NCI-H128 (cell line): ENCODE measurements around the gene GPT2.

Experiments used
- DNase-seq: peaks from one replicate; lab custom pipeline; 2025; ENCODE audit not compliant: unreplicated experiment; lab: John Stamatoyannopoulos, UW

Gene GPT2

DNA sequence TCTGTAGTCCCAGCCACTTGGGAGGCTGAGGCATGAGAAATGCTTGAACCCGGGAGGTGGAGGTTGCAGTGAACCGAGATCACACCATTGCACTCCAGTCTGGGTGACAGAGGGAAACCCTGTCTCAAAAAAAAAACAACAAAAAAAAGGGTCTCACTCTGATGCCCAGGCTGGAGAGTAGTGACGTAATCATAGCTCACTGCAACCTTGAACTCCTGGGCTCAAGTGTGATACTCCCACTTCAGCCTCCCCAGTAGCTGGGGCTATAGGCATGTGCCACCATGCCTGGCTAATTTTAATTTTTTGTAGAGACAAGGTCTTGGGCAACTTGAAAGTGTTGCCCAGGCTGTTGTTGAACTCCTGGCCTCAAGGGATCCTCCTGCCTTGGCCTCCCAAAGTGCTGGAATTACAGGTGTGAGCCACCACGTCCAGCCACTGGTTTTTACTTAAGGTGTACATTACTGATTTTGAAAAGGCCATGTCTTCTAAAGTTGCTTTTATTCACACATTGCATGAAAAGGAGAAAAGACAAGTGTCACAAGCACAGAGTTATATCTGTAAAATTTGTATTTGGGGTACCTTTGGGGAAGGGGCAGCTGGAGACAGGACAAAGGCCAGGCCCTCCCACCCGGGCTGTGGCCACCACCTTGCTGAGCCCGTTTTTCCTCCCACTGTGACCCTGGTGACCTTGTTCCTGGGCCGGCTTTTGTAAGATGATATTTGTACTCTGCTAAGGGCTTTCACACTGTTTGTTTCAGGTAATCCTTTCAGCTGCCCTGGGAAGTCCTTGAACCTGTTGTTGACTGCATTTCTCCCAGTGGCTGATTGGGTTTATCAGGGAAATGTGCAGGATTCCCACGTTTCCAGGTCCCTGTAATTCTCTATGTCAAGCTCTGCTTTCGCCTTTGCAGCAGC lies 11.5 kb downstream of the GPT2 start:
- no peak for DNase-seq

DNA sequence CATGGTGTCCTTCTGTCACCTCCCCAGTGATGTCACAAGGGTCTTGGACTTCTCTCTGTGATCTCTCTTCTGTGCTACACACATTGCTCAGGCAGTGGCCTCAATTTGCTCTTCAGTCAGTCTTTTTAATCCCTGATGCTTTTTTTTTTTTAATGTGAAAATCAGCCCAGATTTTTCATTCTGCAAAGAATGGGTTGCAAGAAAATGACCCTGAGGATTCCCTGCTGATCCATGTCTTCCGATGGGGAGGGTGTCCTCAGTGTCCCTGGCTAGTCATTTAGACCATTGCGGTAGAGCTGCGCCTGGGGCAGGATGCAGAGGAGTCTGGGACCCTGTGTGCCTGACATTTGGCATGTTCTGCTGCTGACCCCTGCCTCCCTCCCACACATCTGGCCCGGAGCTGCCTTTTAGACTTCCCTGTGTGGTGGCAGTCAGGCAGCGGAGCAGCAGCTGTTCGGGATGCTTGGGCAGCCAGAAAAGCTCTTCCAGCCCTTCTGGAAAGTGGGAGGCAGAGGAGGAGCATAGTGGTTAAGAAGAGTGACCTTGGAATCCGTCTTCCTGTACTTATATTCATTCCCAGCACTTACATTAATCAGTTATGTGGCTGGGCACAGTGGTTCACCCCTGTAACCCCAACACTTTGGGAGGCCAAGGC lies 12.3 kb downstream of the GPT2 start:
- no peak for DNase-seq

- no peak for DNase-seq
Observed at GRCh38 chr16:46897471-46897870, 13.3 kb downstream of the GPT2 start.

DNA sequence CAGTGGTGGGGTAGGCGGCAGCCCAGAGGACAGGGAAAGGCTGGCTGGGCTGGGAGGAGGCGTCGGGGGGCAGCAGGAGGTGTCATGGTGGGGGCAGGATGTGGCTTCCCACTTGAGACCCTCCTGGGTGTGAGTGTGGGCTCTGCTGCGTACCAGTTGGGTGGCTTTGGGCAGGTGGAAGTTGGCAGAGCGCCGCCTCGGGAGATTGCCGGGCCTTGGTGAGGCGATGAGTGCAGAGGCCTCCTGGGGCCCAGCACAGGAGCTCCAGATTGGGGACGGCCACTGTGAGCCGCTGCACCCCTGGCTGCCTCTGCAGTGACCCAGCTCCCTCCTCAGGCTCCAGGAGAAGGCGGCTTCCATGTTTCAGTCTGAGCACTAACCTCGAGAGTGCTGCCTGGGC lies 13.8 kb downstream of the GPT2 start:
- DNase-seq, result no peak

- no peak for DNase-seq
Observed at GRCh38 chr16:46899443-46900143, 15.4 kb downstream of the GPT2 start.

- DNase-seq, result no peak
Observed at GRCh38 chr16:46900455-46901235, 16.5 kb downstream of the GPT2 start.

DNA sequence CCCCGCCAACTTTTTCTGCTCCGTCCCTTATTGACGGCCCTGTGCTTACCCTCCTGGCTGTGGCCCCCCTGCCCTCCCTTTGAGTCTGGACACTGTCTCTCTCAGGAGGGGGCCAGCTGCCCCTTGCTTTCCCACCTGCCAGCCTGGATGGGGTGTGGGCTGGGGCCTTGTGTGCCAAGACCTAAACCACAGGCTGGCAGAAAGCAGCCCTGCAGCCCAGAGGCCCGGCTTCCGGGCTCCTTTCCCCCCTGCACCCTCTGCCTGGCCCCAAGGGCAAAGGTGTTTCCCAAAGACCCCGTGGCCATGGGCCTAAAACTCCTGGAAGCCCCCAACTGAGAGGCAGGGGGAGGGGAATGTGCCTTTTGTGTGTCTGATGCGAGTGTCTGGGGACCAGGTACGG lies 17.5 kb downstream of the GPT2 start:
- no peak for DNase-seq

GRCh38 chr16:46903255-46903905 lies 19.2 kb downstream of the GPT2 start:
- DNase-seq, result no peak

DNA sequence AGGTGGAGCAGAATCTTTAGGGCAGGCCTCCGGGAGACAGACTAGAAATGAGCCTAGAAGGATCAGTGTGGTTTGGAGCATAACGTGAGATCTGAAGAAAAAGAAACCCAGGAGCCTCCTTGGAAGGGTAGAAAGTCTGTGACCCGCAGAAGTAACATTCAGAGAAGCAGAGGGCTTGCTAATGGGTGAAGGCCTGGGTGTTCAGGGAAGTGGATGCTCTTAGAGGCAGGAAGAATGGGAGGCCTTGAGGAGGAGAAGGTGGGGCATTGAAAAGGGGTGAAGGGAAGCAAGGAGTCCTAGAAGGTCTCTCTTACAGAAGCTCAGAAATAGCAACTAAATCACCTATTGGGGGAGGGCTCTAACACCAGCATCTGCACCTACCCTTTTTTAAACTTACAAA lies 20.3 kb downstream of the GPT2 start:
- no peak for DNase-seq

- no peak for DNase-seq
Observed at GRCh38 chr16:46906360-46907060, 22.3 kb downstream of the GPT2 start.

- DNase-seq, result no peak
Observed at GRCh38 chr16:46907061-46907774, 23.1 kb downstream of the GPT2 start.

GRCh38 chr16:46908540-46909372 lies 24.6 kb downstream of the GPT2 start:
- DNase-seq, result peak; percentile 5

DNA sequence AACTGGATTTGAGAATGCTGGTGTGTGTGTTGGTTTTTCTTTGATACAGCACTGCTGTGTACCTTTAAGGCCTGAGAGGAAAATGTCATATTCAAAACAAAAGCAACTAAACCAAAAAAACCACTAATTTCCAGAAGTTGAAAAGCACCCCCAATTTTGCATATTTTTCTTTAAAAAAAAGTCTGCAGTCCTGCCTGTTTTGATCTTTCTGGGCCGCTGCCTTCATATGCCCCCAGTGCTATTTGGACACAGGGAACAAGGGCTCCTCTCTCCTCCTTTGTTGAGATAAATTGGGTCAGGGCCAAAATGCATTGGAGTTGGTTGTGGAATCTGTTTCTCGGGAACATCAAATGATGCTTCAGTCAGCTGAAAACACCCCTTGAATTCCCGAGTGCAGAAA lies 26.9 kb downstream of the GPT2 start:
- DNase-seq, result no peak

DNA sequence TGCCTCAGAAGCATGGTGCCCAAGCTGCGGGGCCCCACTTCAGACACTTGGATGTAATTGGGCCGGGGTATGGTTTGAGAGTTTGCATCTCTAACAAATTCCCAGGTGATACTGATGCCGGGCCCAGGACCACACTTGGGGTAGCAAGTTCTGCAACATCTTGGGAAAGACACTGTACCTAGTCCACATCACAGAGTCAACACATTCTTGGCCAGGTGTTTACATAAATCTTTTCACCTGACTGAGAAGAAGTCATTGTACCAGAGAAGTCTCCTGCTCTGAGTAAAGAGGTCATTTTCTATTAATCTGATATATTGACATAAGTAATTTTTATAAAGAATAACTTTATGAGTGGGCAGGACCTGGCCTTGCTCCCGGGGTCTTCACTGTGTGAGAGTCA lies 27.5 kb downstream of the GPT2 start:
- no peak for DNase-seq

GRCh38 chr16:46914556-46915201 lies 30.5 kb downstream of the GPT2 start:
- no peak for DNase-seq

GRCh38 chr16:46915483-46916025 lies 31.4 kb downstream of the GPT2 start:
- DNase-seq, result no peak

GRCh38 chr16:46916980-46917379 lies 32.8 kb downstream of the GPT2 start:
- DNase-seq, result no peak

GRCh38 chr16:46918400-46918799 lies 34.2 kb downstream of the GPT2 start:
- DNase-seq, result no peak
